Measurements from ENCODE around the gene PILRB. TPM values are rescaled to one million over a fixed set of nuclear protein-coding genes. Genes with fewer than 3 reads are reported as not detected.
"Not testable (repeated sequence)": the region's sequence is repeated elsewhere in the genome, so short reads cannot be mapped to it uniquely, and the experiment has no call there.

PILRB gene
- polyA plus RNA-seq, 1 donor: 74.1 TPM

DNA sequence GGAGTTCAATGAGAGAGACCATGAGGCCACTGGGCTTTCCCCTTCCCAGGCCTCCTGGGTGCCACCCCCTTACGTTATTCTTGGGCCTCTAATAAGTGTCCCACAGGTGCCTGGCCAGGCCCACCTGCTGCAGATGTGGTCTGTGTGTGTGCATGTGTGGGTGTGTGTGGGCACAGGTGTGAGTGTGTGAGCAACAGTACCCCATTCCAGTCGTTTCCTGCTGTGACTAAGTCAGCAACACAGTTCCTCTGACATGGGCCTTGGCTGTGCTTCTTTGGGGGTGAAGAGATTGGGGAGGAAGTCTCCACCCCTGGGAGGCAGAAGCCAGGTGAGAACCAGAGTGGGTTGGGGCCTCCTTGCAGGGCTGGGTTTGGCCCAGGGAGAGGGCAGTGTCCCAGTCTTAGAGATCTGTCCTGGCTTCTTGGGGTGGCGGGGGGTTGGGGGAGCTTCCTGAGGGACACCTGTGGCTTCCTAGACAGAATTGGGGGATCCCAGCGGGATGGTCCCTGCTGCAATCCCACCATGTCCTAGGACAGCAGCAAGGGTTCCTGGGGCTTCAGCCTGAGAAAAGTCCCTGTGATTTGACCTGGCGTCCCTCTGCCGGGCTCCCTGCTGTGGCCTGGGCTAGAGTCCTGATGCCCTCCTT lies 4.1 kb upstream of the PILRB start:
- no peak for DNase-seq

DNA sequence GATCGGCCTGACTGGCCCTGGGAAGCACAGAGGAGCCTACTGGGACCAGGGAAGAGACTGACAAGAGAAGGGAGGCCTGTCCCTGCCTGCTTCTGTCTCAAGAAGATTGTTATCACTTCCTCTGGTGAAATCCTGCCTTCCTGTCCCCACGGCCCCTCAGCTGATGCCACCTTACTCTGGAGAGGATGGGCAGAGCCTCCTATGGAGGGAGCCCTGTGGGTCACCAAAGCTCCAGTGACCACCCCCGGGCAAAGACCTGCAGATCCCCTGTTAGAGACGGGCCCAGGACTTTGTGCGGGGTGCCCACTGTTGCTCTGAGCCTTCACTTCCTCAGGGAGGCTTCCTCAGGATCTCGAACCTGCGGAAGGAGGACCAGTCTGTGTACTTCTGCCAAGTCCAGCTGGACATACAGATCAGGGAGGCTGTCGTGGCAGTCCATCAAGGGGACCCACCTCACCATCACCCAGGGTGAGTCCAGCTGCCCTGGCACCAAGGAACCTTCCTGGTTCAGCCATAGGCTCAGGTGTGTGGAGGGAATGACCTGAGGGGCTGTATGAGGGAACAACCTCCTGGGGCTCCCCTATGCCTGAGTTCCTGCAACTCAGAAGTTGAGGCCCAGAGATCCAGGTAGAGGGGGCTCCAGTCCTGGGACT lies 1.4 kb upstream of the PILRB start:
- no peak for DNase-seq

DNA sequence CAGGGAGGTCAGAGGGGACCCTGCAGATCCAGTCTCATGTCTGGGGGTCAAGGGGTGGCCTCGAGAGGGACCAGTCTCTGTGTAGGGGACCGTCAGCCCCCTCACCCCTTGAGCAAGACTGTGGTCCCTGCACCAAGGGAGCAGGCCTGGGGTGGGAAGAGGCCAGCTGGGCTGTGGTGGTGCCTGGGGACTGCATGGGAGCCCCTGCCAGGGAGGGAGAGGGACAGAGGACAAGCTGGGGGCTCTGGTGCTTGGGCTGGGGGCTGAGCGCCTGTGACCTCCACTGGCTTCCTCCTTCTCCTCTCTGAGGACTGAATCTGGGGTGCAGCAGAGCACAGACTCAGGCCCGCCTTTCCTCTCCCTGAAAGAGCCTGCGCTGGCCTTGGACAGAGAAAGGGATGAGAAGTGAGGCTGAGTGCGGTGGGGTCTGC lies 771 bp upstream of the PILRB start:
- no peak for DNase-seq

DNA sequence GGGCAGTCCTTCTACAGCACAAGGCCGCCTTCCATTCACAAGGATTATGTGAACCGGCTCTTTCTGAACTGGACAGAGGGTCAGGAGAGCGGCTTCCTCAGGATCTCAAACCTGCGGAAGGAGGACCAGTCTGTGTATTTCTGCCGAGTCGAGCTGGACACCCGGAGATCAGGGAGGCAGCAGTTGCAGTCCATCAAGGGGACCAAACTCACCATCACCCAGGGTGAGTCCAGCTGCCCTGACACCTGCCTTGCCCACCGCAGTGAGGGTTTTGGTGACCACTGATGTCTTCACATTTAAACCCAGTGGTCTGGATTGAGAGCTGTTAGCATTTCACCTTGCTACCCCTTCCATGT lies 918 bp downstream of the PILRB start:
- no peak for DNase-seq

DNA sequence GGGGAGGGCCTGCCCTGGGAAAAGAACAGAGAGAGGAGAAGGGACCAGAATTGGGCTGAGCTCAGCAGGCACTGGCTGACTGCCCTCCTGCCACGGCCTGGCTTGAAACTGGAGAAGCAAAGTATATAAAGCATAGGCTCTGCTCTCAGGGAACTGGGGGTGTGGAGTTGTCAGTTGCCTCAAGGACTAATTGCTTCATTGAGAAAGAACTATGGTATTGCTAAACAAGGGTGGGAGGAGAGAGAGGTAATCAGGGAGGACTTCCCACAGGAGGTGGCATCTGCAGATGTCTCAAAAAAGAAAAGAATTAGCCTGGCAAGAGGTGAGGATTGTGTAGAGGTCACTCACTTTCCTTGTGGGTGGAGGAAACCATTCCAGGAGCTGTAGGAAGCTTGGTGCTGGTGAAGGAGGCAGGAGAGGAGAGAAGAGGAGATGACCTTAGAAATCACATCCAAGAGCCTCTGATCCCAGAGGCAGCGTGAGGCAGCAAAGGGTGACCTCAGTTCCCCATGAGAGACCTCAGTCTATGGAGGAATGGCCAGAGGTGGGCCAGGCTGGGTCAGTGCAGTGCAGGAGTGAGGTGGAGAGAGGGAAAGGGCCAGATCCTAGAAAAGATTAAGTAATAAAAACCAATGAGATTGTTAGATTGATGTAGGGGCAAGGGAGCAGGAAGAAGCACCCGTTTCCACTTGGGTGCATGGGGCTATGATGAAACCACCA lies 2.4 kb downstream of the PILRB start:
- no peak for DNase-seq

GRCh38 chr7:100363098-100363497 lies 5.2 kb downstream of the PILRB start:
- DNase-seq: no peak

GRCh38 chr7:100363797-100364196 lies 5.9 kb downstream of the PILRB start:
- DNase-seq: not testable (repeated sequence)

GRCh38 chr7:100364480-100364879 lies 6.6 kb downstream of the PILRB start:
- DNase-seq: no peak

DNA sequence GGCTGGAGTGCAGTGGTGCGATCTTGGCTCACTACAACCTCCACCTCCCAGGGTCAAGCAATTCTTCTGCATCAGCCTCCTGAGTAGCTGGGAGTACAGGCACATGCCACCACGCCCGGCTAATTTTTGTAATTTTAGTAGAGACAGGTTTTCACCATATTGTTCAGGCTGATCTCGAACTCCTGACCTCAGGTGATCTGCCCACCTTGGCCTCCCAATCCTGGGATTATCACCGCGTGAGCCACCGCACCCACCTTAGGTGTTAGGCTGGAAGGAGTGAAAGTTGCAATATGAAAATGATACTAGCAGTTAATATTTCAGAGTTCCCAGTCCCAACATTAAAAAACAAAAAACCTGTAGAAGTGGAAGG lies 8.1 kb downstream of the PILRB start:
- DNase-seq: not testable (repeated sequence)

- no peak for DNase-seq
These were observed 8.7 kb downstream of the PILRB start for GRCh38 chr7:100366411-100367250.

- DNase-seq: no peak
These were observed 9.3 kb downstream of the PILRB start for GRCh38 chr7:100367251-100367620.

DNA sequence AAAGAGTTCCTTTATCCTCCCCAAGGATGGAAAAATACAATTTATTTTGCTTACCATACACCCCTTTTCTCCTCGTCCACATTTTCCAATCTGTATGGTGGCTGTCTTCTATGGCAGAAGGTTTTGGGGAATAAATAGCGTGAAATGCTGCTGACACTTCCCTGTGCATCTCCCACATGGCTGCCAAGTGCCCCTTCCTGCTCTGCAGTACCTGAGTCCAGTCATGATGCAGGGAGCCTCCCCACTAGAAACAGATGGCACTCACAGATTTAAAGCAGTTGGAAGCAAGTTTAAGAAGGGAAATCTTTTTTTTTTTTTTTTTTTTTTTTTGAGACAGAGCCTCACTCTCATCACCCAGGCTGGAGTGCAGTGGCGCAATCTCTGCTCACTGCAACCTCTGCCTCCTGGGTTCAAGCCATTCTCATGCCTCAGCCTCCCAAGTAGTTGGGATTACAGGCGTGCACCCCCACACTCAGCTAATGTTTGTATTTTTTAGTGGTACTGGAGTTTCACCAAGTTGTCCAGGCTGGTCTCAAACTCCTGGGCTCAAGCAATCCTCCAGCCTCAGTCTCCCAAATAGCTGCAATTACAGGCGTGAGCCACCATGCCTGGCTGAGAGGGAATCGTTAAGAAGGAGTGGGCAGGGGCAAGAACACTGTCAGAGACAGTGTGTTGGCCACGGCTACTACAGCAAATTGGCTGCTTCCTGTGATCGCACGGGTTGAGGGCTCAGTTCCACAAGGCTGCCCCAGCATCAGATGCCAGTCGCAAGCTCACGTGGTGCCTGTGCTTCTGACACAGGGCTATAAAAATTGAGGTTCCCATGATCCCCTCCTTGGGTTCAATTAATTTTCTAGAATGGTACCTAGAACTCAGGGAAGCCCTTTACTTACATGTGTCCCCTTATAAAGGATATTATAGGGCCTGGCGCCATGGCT lies 10.0 kb downstream of the PILRB start:
- DNase-seq: no peak

- DNase-seq: no peak
These were observed 11.2 kb downstream of the PILRB start for GRCh38 chr7:100369105-100369504.

- DNase-seq: no peak
These were observed 12.4 kb downstream of the PILRB start for GRCh38 chr7:100370303-100370702.

GRCh38 chr7:100370746-100371145 lies 12.8 kb downstream of the PILRB start:
- DNase-seq: no peak

DNA sequence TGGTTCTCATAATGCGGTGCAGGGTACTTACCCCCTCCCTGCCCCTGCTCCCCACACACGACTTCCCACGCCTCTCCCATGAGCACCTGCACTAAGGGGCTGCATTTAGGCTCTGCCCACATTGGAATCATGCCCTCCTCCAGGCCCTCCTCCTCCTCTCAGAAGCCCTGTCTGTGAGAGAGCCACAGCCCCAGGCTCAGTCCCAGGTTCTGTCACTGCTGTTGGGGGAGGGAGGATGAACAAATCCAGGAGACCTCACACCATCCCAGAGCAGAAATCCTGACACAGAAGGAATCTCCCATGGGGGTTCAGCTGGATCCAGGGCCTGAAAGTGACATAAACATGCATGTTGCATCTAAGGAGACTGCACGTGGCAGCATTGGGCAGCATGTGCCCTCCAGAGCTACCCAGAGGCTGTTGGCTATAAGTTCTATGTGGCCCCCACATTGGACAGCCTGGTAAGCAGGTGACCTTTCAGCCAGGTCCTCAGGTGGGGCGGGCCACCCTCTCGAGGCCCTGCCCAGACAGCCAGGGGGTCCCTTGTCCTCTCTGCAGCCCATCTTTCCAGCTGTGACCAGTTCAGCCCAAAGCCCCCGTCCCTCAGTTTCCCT lies 13.7 kb downstream of the PILRB start:
- no peak for DNase-seq

DNA sequence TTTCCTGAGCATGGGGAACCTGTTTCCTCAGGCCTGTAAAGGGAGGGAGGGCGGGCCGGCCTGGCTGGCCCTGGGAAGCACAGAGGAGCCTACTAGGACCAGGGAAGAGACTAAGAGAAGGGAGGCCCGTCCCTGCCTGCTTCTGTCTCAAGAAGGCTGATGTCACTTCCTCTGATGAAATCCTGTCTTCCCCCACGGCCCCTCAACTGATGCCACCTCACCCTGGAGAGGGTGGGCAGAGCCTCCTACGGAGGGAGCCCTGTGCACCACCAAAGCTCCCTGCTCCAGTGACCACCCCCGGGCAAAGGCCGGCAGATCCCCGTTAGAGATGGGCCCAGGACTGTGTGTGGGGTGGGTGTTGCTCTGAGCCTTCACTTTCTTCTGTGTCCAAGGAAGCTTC lies 14.3 kb downstream of the PILRB start:
- DNase-seq: no peak

GRCh38 chr7:100372694-100373093 lies 14.8 kb downstream of the PILRB start:
- DNase-seq: no peak

DNA sequence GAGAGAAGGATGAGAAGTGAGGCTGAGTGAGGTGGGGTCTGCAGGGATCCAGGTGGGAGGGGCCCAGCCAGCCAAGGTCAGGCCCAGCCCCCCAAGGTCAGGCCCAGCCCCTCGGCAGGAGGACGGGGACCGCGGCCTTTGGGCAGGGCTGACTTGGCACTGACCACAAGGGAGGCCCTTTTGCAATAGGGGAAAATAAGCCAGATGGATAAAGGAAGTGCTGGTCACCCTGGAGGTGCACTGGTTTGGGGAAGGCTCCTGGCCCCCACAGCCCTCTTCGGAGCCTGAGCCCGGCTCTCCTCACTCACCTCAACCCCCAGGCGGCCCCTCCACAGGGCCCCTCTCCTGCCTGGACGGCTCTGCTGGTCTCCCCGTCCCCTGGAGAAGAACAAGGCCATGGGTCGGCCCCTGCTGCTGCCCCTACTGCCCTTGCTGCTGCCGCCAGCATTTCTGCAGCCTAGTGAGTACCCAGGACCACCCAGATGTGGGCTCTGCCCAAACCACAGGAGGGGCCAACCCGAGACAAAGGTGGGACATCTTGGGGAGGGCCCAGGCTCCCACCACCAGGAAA lies 15.4 kb downstream of the PILRB start, which contains the start of gene PILRA:
PILRA (plus strand) TSS at position 227 of the 571 bp plus-strand sequence; CDS start at position 397, 170 bp downstream.
- DNase-seq: no peak

- not testable (repeated sequence) for DNase-seq
These were observed 16.1 kb downstream of the PILRB start for GRCh38 chr7:100373870-100374598.

Data from left kidney (tissue), 2 donors.